MM.1S (cell line): Measurements from ENCODE around the gene RAB38.

ENCODE experiments used
- CTCF ChIP-seq: fragments of 300-600 bp; sonication (generic); IDR thresholded peaks from 2 replicates; pipeline ENCODE4 v1.5.1; 2016; ENCODE audit warnings: antibody characterized with exemption, low read length, mixed read lengths
- EZH2 ChIP-seq: fragments of 300-600 bp; sonication (generic); optimal IDR thresholded peaks from 2 replicates; pipeline ENCODE3; 2017; ENCODE audit warnings: low read depth, mild to moderate bottlenecking, antibody characterized with exemption, low read length, mixed read lengths
- EZH2phosphoT487 ChIP-seq: fragments of 300-600 bp; sonication (generic); IDR thresholded peaks from 2 replicates; pipeline ENCODE4 v1.6.1; 2018; ENCODE audit warnings: antibody characterized with exemption, low read length

DNA sequence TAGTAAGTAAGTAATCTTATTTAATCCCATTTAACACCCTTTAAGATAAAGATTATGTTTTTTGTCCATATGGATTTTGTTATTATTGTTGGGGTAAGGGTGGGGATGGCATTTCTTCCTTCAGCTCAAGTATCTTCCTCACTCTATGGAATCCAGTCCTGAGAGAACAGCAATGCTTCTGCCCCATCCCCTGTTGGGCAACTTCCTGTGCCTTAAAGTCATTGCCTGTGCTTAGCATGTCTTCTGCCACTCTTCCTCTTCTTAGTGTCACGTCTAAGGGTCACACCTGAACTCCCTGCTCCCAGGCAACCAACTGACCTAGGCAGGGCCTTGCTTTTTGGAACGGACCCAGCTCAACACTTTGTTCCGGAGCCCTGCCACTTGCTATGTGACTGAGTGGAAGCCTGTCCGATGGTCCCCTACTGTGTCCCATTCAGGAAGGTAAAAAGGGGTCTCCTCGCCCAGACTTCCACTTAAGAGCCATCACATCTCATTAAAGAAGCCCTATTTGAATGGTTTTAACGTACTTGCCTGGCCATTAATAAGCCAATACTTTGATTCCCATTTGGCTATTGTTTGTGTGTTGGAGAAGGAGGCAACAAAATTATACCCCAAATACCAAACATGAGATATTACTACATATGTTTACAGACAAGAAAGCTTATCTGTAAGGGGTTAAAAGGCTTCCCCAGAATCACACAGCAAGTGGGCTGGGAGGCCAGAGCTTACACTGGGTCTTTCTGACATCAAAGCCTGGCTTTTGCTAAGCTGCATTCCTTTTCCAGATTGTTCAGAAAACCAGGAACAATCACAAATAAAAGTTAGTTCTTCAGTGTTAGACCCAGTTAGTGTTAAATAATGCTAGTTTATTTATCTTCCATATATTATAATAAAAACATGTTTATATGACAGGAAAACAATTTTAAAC lies 59.2 kb downstream of the RAB38 start:
- TF ChIP-seq EZH2 (no peak), CTCF (no peak), EZH2phosphoT487 (no peak)
